Measurements from ENCODE around the gene RPL36.

RPL36 gene

DNA sequence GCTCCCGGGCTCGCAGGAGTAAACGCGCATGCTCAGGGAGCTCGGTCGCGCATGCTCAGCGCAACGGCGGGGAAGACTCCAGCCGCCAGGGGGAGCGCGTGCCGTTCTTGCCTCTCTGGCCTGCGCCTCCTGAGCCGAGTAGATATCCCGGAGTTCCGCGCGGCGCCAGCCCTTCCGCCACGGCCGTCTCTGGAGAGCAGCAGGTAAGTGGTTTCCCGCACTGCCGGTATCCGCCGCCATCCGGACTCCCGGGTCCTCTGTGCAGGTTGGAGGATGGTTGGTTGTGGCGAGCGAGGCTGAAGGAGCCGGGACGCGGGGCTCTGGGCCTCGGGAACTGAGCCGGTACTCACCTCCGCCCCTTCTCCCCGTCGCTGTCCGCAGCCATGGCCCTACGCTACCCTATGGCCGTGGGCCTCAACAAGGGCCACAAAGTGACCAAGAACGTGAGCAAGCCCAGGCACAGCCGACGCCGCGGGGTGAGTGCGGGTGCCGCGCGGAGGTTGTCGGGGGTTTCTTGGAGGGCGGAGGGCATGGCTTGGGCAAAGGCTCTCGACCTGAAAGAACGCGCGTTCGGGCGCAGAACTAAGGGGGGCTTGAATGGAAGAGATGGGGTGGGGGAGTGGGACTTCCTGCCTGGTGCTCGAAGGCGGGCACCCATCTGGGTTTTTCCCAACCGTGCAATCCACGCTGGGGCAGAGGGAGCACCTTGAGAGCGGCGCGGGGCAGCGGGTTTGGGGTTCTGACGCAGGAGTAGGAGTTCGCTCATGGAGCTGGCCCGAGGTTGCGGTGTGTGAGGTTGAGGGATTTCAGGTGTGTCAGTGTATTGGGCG, at the start of gene RPL36:
Gene RPL36, plus strand, starts transcription at position 171 of the 830 bp plus-strand sequence. Its CDS starts 213 bp downstream, at position 384.
- DNase-seq = peak; percentile 95

DNA sequence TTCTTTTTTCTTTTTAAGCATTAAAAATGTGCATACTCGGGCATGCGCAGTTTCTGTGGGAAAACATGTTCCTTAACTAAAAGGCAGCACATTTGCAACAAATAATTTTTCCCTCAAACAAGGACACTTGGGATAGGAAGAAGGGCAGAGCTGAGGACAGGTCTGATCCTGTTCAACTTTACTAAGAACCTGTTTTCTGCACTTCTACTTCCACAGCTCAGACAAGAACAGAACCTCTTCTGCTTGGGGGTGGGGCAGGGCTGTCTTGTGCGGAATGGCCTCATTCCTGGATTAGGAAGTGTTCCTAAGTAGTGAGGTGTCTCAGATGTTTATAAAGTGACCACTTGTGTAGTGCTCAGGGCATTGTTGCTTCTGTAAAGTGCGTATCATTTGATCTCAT, 48.9 kb upstream of the RPL36 start:
- no peak for DNase-seq

DNA sequence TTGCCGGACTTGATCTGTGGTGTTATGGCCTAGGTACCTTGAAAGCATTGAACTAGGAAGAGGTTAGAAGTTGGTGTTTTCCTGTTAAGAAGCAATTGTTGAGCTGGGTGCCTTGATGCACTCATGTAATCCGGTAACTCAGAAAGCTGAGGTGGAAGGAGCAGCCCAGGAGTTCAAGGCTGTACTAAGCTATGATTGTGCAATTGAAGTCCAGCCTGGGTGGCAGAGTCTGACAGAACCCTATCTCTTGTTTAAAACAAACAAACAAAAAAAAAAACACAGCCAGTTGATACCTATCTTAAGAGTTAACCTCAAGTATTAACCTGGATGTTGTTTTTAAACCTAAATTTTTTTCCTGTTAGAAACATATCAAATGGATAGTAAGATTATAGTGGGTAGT, 47.9 kb upstream of the RPL36 start:
- DNase-seq = no peak

DNA sequence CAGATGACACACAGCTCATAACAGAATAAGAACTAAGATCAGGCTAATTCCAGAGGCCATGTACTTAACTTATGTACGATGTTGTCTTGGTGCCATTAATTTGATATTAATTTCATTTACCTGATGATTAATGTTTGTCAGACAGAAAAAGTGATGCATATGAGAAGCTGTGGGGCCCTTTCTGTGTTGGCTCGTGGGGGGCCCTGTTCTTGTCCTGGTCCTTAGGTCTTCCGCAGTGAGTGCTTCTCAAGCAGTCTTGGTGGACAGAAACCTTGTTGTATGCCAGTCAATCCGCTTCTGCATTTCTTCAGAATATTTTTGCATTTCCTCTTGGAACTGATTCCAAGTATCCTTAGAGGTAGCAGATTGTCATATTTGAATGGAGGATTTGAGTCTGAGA, 47.0 kb upstream of the RPL36 start:
- no peak for DNase-seq

DNA sequence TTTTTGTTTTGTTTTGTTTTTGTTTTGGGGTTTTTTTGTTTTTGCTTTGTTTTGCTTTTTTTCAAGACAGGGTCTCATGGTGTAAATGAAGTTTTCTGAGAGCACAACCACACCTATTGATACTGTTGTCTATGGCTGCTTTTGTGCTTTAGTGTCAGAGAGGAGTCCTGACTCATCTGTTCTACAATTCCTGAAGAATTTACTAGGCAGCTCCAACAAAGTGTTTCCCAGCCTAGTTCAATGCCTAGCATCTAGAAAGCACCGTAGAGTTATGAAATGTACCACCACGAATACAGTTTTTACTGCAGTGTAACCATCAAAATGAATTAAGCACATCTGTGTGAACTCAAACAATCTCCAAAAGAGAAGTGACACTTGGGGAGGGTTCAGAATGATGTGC, 46.1 kb upstream of the RPL36 start:
- DNase-seq = no peak

DNA sequence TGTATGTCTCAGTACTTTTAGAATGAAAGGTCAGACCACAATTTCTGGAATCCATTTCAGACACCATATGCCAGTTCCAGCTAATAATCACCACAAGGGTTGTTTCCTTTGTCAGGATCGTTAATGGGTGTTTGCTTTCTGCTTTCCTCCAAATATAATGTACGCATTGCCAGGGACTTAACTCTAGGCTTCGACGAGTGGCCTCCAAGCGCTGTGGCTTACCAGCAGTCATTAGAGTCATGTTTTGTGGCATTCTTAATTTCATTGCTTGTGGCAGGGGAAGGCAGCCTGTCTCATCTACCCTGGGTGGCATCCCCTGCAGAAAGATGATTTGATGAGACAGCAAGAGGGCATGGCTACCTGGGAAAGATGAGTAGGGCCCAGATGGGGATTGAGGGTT, 44.7 kb upstream of the RPL36 start:
- no peak for DNase-seq

DNA sequence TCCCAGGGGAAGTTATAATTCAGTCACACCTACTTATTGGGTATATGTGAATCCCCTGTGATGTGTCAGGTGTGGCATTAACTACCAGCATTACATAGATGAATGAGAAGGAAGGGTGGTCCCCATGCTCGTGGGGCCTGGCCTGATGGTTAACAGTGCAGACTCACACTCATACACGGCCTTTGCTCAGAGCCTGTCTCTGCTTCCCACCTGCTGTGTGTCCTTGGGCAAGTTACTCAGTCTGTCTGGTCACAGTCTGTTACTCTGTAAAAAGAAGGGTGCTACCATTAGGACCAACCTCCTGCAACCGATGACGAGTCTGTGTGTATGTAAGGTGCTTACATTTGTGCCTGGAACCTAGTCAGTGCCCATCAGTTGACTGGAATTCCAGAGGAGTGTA, 43.4 kb upstream of the RPL36 start:
- no peak for DNase-seq

DNA sequence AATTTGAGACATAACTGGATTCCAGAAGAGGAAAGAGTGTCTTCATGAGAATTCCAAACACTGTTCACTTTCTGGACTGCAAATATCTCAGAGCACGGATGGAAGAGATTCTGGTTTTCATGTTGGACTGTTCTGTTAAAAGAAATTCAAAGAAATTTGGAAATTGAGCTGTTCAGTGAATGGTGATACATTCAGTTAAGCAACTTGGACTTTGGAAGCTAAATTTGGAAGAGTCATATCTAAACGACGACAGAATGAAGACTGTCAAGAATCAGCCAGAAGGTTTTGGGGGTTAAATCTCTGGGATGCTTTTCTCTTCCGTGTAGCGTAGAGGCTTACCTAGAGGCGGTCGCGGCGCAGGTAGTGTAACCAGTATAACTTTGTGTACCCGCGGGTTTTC, 41.6 kb upstream of the RPL36 start:
- DNase-seq = no peak

DNA sequence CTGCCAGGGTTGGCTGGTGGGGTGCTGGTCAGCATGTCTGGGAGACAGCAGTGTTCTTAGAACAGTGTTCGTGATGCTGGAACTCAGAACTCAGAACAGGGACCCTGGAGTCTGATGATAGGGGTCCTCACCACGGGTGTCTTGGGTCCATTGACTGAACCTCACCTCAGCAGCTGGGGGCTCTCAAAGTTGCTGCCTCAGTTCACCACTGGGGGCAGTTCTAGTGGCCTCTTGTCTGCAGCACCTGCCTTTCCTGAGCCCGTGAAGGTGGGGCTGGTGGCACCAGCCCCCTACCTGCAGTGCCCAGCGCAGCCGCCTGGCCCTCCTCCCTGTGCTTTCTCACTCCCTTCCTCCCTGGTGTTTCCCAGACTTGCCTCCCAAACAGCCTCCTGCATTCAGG, 38.7 kb upstream of the RPL36 start:
- no peak for DNase-seq

DNA sequence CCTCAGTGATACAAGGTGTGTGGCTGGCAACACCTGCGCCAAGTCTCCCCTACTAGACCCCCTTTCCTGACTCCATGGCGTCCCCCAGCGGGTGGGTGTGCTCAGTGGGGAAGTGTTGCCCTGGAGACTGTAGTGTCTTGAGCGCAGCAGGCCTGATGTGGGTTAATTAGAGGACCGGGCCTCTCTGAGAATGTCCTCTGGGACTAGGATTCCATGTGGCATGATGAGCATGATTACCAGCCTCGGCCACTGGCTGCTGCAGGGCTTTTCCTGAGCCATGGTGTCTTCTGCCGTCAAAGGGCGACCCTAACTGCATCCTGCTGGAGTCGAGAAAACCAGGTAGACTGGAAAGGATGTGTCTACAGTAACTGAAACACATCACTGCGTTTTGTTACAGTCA, 37.8 kb upstream of the RPL36 start:
- DNase-seq = no peak

DNA sequence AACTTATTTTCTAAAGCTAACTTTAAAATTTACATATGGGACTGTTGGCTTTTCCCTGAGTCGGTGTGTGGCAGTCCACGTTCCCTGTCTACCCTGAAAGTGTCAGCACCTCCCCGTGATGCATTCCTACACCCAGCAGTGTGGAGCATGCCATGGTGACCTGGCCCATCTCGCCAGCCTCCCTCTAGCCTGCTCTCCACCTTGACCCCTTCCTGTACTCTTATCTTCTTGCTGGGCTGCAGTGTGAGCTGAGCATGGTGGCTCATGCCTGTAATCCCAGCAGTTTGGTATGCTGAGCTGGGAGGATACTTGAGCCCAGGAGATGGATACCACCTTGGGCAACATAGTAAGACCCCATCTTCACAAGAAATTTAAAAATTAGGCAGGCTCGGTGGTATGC, 35.2 kb upstream of the RPL36 start:
- no peak for DNase-seq

DNA sequence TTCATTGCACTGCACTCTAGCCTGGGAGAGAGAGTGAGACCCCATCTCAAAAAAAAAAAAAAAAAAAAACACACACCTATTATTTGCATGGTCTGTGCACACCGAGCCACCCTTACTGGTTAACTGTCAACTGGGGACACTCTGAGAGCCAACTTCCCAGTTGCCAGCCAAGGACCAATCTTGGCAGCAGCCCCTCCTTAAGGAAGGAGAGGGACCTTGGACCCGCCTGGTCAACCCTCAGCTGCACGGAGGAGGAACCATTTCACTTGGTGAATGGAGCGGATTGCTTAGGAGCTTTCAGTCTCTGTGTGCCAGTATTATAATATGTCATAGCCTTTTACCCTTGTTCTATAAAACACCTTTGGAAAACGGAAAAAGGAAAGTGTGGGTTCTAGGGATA, 34.7 kb upstream of the RPL36 start:
- DNase-seq = no peak

DNA sequence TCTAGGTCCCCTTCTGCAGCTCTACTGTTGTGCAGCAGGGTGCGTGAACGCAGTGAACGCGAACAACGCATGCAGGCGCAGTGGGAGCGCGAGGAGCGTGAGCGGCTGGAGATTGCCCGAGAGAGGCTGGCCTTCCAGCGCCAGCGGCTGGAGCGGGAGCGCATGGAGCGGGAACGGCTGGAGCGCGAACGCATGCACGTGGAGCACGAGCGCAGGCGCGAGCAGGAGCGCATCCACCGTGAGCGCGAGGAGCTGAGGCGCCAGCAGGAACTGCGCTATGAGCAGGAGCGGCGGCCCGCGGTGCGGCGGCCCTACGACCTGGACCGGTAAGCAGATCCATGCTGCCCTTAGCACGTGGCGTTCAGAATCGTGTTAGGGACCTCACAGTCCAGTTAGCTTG, 28.6 kb upstream of the RPL36 start:
- no peak for DNase-seq

DNA sequence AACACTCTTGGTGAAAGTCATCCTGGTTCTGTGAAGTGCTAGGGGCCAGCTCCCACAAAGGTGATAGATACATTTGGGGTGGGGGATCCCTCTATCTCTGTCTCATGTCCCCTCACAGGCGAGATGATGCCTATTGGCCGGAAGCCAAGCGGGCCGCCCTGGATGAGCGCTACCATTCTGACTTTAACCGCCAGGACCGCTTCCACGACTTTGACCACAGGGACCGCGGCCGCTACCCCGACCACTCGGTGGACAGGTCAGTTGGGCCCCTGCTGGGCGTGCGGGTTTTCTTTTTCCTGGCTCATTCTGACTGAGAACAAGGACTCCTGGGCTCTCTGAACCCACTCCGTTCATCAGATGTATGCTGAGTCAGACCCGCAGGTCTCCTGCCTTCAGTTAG, 26.2 kb upstream of the RPL36 start:
- no peak for DNase-seq

DNA sequence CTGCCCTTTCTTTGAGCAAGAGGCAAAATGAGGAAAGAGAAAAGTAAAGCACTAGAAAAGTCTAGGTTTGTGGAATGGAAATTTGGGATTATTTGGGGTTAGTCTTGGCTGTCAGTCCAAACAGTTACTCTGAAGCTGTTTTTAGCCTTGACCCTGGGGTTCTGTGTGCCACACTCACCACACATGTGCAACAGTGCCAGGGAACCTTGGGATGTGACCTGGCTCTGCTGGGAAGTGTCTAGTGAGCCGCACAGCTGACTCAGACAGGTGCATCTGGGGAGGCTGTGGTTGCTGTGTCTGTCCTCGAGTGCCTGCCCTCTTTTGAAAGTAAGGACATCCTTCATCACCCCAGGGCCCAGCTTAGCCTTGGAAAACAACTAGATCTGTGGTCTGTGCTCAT, 25.6 kb upstream of the RPL36 start:
- no peak for DNase-seq

DNA sequence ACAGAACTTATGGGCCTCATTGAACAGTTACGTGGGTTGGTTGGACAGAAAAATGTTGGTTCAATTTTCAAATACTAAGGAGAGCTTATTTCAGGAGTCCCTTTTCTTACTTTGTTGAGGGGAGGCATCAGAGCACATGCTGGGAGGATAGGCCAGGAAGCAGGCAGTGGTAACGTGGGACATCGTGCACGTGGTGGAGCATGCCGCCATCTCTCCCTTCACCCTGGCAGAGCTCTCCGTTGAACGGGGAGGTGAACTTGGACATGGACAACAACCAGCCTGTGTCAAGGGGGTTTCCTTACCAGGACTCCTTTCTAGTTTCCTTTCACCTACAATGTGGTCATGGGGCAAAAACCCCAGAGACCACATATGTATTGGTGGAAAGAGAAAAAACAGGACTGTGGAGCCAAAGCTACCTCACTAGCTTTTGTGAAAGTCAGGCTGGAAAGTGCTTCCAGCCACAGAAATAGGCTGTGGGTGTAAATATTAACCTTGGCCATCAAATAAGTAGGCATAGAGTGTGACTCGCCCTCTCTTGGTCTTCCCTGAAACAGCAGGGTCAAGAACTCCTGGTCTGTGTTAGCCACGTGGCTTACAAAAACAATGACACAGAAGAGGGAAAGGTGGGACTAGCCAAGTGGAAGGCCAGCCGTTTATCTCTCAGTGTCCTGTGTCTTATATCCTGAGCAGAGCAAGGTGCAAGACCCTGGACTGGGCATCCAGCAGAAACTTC, 24.1 kb upstream of the RPL36 start:
- no peak for DNase-seq

DNA sequence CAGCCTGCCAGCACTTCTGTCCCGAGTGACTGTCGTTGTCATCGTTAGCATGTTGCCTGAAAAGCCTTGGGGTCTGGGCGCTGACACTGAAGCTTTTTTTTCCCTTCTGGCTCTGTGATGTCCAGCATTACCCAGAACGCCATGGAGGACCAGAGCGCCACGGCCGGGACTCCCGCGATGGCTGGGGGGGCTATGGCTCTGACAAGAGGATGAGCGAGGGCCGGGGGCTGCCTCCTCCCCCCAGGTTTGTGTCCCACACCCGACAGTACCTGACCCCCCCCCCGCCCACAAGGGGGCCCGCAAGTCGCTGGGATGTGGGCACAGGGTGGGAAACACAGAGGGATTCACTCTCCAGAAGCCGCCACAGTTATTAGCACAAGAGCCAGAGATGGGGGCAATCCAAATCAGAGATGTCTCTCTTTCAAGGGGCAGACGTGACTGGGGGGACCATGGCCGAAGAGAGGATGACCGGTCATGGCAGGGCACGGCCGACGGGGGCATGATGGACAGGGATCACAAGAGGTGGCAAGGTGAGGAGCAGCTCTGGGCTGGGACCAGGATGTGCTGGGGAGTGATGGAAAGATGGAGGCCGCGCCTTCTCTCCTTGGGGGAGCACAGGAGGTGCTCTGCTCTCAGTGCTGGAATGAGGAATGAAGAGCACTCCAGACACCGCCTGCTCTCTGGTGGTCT, 23.0 kb upstream of the RPL36 start:
- DNase-seq = no peak

DNA sequence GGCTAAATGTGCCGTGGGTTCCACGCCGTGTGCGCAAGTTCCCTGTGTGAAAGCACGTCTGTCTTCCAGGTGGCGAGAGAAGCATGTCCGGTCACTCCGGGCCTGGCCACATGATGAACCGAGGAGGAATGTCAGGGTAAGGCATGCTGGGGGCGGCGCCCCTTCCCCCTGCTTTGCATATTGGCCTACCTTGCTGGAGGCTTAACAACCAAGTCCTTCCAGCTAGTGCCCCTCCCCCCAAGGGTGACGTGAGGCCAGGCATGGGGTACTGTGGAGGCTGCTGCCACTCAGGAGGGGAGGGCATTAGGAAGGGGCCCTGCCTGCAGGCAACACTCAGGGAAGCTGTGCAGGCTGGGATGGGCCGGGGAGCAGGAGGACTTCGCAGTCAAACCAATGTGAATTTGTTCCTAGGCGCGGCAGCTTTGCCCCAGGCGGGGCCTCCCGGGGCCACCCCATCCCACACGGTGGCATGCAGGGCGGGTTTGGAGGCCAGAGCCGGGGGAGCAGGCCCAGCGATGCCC, 22.3 kb upstream of the RPL36 start:
- no peak for DNase-seq

DNA sequence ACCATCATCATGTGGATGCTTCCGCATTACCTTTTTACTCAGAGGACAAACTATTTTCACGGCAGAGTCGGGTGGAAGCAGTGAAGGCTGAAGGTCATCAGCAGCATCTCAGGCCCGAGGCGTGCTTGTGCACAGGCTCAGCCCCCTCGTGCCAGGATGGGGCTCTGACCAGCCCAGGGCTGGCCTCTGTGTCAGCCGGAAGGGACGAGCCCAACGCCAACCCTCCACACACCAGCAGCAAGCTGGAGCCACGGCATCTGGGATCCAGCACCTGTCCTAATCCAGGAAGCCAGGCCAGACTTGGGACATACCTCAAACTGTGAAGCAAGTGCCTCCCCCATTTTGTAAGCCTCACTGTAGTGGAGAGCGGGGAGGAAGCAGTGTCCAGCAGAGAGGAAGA, 20.9 kb upstream of the RPL36 start:
- DNase-seq = no peak

DNA sequence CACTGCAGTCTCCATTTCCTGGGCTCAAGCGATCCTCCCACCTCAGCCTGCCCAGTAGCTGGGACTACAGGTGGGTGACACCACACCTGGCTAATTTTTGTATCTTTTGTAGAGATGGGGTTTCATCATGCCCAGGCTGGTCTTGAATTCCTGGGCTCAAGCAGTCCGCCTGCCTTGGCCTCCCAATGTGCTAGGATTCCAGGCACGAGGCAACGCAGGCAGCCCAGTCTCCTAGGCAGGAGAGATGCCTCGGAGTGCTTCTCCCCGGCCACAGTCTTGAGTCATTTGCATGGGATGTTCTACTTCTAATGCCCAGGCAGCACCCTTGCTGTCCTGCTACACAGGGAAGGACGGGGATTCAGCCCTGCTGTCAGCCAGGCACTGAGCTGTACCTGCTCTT, 18.5 kb upstream of the RPL36 start:
- DNase-seq = no peak

DNA sequence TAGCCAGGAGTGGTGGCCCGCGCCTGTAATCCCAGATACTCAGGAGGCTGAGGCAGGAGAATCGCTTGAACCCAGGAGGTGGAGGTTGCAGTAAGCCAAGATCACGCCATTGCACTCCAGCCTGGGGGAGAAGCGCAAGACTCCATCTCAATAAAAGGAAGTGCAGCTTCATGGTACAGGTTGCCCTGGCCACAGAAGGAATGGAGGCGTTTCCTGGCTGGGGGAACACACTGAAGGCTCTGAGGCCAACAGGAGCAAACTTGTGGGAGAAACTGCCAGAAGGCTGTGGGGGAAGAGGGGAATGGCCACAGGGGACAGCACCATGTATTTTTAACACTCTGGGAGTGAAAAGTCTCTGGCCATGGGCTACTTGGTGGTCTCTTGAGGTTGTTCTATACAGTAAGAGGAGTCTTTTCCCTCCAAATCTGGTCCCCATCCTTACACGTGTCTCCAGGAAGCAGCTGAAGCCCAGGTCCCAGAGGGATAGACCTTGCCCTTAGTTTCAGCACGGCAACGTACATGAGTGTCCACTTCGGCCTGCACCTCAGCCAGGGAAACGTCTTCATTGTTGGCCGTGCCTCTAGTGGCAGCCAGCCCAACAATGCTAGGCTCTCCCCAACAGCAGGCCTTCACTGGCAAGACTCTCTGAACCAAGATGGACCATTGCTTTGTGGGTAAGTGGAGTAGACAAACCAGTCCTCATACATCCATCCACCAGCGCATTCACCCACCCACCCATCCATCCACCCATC, 17.2 kb upstream of the RPL36 start:
- no peak for DNase-seq

DNA sequence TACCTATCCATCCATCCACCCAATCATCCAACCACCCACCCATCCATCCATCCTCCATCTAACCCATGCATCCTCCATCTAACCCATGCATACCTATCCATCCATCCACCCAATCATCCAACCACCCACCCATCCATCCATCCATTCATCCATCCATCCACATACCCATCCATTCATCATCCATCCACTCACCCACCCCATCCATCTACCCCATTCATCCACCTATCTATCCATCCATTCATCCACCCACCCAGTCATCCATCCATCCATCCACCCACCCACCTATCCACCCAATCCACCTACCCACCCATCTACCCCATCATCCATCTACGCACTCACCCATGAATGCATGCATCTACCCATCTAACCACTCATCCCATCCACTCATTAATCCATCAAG, 16.3 kb upstream of the RPL36 start:
- DNase-seq = no peak

DNA sequence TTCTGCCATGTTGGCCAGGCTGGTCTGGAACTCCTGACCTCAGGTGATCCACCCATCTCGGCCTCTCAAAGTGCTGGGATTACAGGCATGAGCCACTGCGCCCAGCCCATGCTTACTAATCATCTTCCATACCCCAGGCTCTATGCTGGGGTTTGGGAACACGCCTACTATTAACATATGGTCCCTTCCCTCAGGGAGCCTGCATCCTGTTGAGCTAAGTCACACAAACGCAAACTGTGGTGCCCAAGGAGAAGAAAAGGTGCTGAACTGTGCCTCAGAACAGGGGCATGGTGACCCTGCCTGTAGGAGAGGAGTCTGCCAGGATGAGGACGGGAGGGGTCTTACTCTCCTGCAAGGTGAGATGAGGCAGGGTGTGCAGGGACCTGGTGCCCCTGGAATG, 15.4 kb upstream of the RPL36 start:
- no peak for DNase-seq

Data from midbrain (tissue), 1 donor.